PC-3 (cell line): ENCODE measurements around the gene DNAJB2.

Experiments used
- CTCF ChIP-seq: fragments of 300-600 bp; sonication (generic); conservative IDR thresholded peaks from 2 replicates; pipeline ENCODE4 v1.5.1; 2017; ENCODE audit warnings: antibody characterized with exemption, low read depth, mild to moderate bottlenecking, low read length
- EZH2 ChIP-seq: fragments of 300-600 bp; sonication (generic); IDR thresholded peaks from one replicate; pipeline ENCODE4 v1.6.1; 2017; ENCODE audit warnings: antibody characterized with exemption, mild to moderate bottlenecking, low read length; ENCODE audit not compliant: unreplicated experiment
- EZH2phosphoT487 ChIP-seq: fragments of 300-600 bp; sonication (generic); IDR thresholded peaks from 2 replicates; pipeline ENCODE4 v1.6.1; 2018; ENCODE audit warnings: mild to moderate bottlenecking, antibody characterized with exemption, low read length, borderline replicate concordance

GRCh38 chr2:219335373-219335786, 56.2 kb downstream of the DNAJB2 start:
- no peak for TF ChIP-seq CTCF
- TF ChIP-seq EZH2: no peak
- no peak for TF ChIP-seq EZH2phosphoT487
